GM21526 (cell line): ENCODE results near the gene MBD5.

Experiments
- ATAC-seq: cut with Tn5 transposase; IDR thresholded peaks from one replicate; pipeline ENCODE4 v1.9.1; 2021; ENCODE audit warnings: moderate library complexity; ENCODE audit not compliant: unreplicated experiment, low FRiP score

The MBD5 gene

GRCh38 chr2:148292431-148292830 lies 271.5 kb downstream of the MBD5 start:
- no peak for ATAC-seq

DNA sequence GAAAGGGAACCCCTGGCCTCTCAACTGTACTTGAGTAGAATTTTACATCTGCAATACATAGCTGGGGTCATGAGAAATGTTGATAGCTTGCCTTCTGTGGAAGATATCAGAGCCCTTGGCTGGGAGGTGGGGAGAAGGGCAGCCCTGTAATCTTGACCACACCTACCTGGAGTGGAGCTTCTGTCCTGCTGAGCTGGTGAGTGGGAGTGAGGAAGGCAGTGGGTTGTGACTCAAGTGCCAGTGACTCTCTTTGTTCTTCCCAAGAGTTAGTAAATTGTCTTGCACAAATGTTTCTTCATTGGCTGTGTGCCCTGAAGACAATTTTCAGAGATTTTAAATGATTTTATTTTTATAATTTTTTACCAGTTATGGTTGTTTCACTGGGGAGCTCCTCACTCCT lies 277.3 kb downstream of the MBD5 start:
- no peak for ATAC-seq

GRCh38 chr2:148299616-148300015 lies 278.7 kb downstream of the MBD5 start:
- ATAC-seq, result no peak

GRCh38 chr2:148300544-148300943 lies 279.7 kb downstream of the MBD5 start:
- no peak for ATAC-seq

DNA sequence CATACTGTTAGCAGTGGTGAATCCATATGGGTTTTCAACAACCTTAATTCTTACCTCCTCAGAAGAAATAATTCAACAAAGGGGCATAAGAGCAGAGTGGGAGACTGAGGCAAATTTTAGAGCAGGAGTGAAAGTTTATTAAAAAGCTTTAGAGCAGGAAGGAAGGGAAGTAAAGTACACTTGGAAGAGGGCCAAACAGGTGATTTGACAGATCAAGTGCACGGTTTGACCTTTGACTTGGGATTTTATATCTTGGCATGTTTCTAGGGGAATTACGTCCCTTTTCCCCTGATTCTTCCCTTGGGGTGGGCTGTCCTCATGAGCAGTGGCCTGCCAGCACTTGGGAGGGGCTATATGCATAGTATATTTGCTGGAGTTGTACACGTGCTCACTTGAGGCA lies 280.5 kb downstream of the MBD5 start:
- no peak for ATAC-seq

GRCh38 chr2:148302526-148302925 lies 281.6 kb downstream of the MBD5 start:
- no peak for ATAC-seq

DNA sequence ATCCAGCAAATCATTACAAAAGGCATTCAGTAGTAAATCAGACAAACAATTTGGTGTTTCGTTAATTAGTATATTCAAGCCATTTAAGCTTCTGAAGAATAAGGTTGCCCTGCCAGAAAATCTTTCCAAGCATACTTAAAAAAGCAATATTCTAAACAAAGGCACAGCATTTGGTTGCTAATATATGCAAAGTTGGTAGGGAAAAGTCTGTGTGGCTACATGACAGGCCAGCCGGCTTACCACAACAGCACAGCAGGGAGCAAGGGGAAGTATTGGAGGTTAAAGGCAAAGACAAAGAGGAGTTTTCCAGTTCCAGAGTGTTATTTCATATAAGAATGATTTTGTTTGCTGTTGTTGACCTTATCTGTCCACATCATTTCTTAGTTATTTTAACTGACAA lies 282.3 kb downstream of the MBD5 start:
- ATAC-seq, result no peak

DNA sequence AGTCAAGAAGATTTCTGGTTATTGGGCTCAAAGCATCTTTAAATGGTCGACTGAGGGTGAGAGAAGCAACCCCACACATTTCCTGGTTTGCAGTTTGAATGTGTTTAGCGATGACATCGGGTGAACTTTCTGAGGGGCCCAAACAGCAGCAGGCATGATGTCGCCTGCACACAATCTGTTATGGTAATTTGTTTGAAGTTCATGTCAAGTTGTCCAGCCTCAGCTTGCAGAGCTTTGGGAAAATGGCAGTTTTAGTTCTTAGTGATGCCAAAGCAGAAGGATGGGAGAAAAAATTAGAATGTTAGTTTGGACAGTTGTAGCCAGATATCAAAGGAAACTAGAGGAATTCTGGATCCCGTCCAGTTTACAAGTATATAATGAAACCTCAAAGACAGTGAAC lies 284.6 kb downstream of the MBD5 start:
- ATAC-seq, result no peak

DNA sequence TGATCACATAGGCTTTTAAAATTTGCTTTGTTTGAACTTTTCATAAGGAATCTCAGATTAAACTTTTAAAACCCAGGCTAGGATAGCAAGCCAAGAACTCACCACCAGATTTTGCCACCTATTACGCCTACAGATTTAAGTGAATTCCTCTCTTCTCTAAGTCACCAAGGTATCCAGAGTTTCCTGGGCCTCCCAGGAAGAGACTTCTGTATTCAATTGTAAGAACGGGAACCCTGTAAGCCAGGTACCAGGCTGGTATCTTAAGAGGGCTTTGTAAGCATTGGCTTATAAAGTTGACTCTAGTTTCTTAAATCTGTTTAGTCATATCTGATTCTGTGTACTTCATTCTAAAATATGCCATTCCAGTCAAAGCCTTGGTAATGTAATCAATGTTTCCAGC lies 285.1 kb downstream of the MBD5 start:
- no peak for ATAC-seq

DNA sequence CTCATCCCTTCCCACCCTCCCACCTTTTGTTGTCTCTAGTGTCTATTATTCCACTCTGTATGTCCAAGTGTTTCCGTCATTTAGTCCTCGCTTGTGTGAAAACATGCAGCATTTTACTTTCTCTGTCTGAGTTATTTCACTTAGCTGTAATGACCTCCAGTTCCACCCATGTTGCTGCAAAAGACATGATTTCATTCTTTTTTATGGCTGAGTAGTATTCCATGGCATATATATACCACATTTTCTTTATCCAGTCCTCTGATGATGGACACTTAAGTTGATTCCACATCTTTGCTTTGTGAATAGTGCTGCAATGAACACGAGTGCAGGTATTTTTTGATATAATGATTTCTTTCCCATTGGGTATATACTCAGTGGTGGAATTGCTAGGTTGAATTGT lies 296.7 kb downstream of the MBD5 start:
- no peak for ATAC-seq

GRCh38 chr2:148338541-148338940 lies 317.6 kb downstream of the MBD5 start:
- no peak for ATAC-seq

- ATAC-seq, result no peak
Observed at GRCh38 chr2:148342086-148342485, 321.2 kb downstream of the MBD5 start.

DNA sequence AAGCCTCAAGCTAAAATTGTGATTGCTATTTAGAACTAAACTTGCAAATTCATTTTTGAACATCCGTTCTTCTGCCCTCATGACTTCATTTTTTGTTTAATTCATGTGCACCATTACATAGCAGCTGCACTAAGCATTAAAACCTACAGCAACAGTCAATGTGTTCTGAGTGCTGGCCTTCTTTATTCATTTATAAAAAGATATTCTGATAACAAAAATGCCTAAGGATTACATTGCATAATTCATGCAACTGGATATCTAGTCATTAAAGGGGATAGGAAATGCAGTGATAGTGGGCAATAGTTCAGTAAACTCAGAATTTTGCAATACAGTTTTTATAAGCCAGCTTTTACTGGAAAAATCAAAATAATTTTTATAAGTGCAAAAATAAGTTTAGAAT lies 329.3 kb downstream of the MBD5 start:
- no peak for ATAC-seq

- no peak for ATAC-seq
Observed at GRCh38 chr2:148351437-148352143, 330.7 kb downstream of the MBD5 start.

DNA sequence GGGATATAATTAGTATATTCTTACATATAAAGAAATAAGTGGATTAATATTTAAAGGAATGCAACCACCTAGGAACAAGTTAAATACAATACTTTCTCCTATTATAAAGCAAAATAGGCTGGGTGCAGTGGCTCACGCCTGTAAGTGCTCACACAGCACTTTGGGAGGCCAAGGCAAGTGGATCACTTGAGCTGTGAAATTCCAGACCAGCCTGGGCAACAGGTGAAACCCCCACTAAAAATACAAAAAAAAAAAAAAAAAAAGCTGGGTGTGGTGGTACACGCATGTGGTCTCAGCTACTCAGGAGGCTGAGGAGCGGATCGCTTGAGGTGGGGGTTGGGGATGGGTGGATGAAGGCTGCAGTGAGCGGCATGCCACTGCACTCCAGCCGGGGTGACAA lies 337.5 kb downstream of the MBD5 start:
- no peak for ATAC-seq

GRCh38 chr2:148360662-148361061 lies 339.8 kb downstream of the MBD5 start:
- ATAC-seq, result no peak

- ATAC-seq, result no peak
Observed at GRCh38 chr2:148362144-148362796, 341.4 kb downstream of the MBD5 start.

DNA sequence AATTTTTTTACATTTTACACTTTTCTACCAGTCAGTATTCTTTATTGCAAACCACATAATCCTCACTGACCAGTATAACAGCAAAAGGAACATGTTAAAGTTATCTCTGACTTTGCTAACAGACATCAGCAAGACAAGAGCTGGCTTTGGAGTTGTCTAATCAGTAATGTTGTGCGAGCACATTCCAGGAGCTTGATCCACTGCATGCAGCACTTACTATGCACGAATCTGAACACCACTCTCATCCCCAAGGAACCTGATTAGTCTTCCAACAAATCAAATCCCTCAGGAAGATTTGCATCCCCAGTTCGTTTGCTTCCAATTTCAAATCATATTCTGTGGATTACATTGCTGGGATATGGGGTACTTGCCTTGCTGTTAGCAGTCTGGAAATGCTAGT lies 354.3 kb downstream of the MBD5 start:
- no peak for ATAC-seq

DNA sequence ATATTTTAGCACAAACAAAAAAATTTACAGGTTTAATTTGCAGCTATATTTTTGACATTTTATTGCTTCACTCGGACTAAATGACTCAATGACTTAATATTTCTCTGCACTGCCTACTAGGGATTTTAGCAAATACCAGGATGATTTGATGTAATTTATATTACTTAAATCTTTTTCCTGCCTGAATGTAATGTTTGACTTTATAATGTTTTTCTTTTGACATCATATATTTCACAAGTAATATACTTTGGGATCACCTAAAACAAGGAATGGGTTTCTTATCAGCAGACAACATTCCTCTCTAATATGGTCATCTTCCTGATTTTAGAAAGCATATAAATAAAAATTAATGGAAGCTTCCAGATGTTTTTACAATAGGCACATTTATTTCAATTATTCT lies 370.4 kb downstream of the MBD5 start:
- no peak for ATAC-seq

- no peak for ATAC-seq
Observed at GRCh38 chr2:148402786-148403185, 381.9 kb downstream of the MBD5 start.

GRCh38 chr2:148410899-148411298 lies 390.0 kb downstream of the MBD5 start:
- no peak for ATAC-seq

GRCh38 chr2:148416248-148416647 lies 395.4 kb downstream of the MBD5 start:
- ATAC-seq, result no peak
